A172 (cell line): ENCODE data around the gene PHACTR3. TPM values are rescaled to one million over a fixed set of nuclear protein-coding genes. Genes with fewer than 3 reads are reported as not detected.

Experiments
- DNase-seq: peaks from one replicate; pipeline ENCODE4 v3.0.0-alpha.2; 2015; ENCODE audit warnings: low spot score
- total RNA-seq: library from RNA; depleted of rRNA; stranded (reverse); fragments of >200 nt; shearing (Covaris generic); gene quantifications from 2 replicates; pipeline ENCODE4 v1.2.3, GENCODE V29; 2014

PHACTR3 gene
- total RNA-seq, 1 experiment from 2014 or later: not detected

DNA sequence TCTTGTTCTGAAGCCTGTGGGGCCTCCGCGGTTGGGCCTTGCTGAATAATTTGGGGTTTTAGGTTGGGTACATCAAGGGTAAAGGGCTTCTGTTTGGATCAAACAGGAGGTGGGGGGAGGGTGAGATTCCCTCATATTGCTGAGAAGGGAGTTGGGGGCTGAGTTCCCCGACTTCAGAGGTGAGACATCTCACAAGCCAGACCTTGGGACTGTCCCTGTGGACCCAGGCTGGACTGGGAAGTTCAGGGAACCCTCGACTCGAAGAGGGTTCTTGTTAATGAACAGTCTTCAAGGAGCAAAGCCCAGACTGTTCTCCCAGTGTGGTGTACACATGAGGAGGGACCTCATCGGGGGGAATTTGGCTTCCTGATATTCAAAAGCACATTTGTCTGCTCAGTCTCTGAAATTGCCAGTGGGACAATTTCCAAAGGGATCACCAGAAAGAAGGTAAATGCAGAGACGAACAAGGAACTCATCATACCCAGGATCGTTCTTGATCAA, 210.6 kb downstream of the PHACTR3 start:
- no peak for DNase-seq

- DNase-seq: no peak
Observed at GRCh38 chr20:59816146-59816738, 211.9 kb downstream of the PHACTR3 start.

GRCh38 chr20:59817406-59817805, 213.1 kb downstream of the PHACTR3 start:
- DNase-seq: no peak

DNA sequence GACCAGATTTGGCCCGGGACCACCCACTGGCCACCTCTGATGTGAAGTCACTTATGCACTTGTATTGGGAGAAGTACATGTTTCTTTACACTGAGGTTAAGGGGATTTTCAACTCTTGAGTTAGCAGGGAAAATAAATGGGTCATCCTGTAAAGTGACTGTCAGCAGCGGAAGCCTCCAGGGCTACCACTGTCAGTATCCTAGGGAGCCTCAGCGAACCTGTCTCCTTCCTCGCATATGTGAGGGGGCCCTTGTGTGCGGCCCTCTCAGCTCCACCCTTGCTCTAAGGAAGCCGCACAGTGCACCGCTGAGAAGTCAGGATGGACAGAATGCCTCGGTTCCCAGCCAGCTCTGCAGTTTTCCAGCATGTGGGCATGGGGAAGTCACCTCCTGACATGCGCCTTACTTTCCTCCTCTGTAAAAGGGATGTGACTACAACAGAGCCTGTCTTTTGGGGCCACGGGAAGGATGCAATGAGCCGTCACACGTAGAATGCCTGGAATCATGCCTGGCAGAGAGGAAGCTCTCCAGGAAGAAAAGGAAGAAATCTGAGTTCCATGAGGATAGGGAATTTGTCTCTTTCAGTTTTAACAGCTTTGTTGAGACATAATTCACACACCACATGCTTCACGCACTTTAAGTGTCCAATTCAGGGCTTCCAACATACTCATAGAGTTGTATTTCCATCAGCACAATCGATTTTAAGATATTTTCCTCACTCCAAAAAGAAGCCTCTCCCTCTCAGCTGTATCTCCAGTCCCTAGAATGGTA, 213.7 kb downstream of the PHACTR3 start:
- no peak for DNase-seq

DNA sequence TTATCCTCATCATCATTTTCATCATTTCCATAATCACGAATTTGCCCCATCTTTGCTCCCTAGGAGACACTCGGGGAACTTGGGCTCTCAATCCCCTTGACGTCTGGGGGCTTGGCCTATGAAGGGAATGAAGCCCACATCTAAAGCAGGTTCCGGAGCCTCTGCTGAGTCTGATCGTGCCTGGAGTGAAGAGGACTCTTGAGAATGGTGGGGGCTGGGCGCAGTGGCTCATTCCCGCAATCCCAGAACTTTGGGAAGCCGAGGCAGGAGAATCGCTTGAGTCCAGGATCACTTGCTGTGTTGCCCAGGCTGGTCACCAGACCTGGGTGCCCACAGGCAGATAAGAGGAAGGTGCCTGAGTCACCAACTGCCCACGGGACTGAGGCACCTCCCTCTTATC, 214.6 kb downstream of the PHACTR3 start:
- no peak for DNase-seq

- no peak for DNase-seq
Observed at GRCh38 chr20:59819496-59820203, 215.3 kb downstream of the PHACTR3 start.

DNA sequence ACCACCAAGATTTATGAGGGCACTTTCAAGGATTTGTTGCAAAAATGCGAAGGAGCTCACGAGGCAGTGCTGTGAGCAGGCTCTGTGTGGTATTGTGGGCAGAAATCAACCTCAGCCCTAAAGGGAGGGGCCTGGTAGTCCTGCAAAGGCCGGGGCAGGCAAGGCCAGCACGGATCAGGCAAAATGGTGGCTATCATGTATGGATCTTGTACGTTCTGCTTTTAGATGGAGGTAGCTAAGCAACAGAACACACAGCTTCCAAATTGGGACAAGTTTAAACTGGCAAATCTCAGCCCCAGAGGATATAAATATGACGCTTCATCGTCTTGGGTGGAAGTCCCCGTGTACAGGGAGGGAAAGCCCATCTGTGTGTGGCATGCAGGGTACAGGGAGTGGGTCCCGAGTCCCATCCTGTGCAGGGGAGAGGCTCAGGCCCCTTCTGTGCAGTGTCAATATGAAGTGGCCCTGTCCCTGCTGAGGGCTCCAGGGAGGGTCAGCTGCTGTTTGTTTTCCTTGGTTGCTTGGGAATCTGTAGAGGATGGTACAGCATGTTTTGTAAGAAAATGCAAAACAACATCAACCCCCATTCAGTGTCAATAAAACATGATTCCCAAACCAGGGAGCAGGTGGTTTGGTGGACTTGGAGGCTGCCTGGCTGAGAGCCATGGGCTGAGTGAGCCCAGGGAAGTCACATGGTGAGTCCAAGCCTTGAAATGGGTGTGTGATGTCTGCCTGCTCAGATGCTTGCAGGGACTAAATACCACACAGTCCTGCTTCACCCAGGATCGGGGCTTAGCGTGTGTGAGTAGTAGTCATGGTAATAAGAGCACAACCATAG, 216.1 kb downstream of the PHACTR3 start:
- no peak for DNase-seq

DNA sequence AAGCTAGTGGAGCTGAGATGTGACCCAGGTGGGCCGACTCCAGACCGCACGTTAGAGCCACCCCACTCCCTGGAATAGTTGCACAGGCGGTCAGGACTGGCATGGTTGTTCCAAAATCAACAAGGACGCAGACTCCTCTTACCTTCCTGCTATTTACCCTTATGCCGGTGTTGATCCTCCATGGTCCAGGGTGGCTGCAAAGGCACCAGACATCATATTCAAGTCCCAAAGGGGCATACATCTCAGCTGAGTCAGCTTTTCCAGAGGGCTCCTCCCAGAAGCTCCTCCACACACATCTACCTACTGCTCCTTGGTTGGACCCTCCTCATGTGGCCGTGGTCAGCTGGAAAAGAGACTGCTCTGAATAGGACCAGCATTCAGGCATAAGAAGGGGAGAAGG, 216.9 kb downstream of the PHACTR3 start:
- no peak for DNase-seq

DNA sequence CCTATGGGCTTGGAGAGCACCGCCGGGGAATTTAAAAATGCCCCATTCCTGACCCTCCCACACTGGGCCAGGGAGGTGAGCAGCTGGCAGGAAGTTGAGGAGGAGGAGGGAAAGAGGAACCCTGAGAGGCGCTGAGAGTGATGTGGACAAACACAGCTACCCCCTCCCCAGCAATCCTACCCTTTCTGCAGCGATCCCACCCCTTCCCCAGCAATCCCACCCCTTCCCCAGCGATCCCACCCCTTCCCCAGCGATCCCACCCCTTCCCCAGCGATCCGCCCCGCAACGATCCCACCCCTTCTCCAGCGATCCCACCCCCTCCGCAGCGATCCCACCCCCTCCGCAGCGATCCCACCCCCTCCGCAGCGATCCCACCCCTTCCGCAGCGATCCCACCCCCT, 217.4 kb downstream of the PHACTR3 start:
- no peak for DNase-seq

DNA sequence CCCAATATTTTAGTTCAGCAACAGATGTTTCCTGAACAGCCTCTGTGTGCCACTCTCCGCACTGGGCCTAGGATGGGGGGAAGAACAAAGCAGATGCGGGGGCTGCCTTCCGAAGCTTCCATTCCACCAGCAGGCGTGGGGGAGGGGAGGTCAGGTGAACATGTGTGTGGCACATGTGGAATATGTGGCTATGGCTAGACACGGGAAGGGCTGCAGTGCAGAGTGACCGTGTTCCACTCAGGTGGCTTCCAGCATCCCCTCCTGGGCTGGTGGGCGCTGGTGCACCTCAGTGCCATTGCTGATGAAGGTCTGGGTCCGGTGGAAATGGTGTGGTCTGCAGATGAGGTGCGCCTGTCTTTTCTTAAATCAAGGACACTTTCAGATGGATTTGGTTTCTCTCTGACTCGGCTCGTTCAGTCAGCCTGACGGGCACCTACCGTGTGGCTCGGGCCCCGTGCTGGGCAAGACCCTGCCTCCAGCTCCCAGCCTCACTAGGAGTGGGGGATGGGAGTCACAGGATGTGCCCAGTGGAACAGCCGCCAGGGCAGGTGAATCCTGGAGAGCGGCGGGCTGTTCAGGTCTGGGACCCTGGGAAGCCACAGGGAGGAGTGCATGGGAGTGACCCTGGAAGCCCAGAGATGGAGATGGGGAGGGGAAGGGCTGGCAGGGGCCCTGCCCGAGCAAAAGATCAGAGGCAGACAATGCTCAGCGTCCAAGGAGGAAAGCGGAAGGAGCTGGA, 218.1 kb downstream of the PHACTR3 start:
- DNase-seq: no peak

- DNase-seq: no peak
Observed at GRCh38 chr20:59823030-59823423, 218.7 kb downstream of the PHACTR3 start.

DNA sequence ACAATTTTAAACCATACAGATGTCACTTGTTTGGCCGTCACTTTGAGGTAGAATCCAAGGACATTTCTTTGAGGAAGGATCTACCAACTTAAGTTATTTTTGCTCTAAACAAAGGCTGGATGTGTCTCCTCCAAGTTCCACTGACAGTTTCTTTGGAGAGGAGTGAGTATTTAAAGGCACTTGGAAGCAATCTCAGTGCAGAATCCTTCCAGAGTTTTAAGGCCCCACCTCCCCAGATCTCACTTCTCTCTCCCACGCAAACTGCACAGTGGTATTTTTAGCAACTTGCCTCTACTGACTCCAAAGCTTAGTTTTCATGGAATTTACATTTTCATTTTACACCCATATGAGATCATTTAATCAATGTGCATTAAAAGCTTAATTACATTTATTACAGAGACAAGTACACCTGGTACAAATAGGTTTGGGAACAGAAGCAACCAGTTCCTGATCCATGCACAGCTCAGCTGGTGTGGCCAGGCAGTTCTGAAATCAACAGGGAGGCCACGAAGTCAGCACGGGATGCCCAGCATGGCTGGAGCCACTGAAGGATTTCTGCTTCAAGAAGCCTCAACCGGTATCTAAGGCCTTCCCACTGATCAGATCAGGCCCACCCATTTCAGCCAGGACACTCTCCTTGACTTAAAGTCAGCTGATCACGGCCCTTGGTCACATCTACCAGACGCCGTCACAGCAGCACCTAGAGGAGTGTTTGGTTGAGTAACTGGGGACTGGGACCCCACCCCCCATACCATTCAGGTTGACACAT, 219.3 kb downstream of the PHACTR3 start:
- no peak for DNase-seq

GRCh38 chr20:59824711-59825562, 220.6 kb downstream of the PHACTR3 start:
- DNase-seq: no peak

DNA sequence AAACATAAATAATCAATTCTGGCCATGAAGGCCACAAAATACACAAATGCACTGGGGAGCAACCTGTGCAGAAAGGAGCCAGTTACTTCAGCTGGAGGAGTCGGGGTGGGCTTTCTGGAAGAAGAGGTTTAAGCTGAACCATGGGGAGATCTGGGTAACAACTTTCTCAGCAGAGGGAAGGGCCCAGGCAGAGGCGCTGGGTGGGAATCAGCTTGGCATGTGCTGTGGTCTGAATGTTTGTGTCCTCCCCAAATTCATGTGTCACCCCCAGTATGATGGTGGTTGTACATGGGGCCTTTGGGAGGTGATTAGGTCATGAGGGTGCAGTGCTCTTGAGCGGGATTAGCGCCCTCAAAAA, 221.2 kb downstream of the PHACTR3 start:
- DNase-seq: no peak

DNA sequence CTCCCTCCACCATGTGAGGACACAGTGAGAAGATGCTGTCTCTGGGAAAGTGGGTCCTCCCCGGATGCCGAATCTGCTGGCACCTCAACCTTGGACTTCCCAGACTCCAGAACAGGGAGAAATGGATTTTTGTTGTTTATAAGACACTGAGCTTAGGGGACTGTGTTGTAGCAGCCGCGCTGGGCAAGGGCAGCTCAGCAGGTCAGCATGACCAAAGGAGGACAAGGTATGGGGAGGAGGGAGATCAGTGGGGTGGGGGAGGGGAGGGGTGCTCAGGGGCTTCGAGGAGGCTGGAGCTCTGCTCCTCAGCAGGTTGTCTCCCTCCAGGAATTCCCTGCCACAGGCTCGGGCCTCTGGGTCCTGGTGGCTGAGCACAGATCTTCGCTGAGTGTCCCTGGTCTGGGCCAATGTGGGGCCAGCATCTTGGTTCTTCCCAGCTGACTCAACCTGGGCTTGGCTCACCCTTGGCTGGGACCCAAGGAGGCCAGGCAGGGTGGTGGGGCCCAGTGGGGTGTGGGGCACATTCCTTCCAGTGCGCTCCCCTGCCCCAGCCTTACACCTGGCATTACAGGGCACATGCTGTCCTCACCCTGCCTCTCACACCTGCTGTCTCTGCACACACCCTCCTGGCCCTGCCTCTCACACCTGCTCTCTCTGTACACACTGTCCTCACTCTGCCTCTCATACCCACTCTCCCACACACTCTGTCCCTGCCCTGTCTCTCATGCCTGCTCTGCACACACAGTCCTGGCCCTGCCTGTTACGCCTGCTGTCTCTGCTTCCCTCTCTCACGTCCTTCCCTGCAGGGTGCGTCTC, 221.8 kb downstream of the PHACTR3 start:
- no peak for DNase-seq

DNA sequence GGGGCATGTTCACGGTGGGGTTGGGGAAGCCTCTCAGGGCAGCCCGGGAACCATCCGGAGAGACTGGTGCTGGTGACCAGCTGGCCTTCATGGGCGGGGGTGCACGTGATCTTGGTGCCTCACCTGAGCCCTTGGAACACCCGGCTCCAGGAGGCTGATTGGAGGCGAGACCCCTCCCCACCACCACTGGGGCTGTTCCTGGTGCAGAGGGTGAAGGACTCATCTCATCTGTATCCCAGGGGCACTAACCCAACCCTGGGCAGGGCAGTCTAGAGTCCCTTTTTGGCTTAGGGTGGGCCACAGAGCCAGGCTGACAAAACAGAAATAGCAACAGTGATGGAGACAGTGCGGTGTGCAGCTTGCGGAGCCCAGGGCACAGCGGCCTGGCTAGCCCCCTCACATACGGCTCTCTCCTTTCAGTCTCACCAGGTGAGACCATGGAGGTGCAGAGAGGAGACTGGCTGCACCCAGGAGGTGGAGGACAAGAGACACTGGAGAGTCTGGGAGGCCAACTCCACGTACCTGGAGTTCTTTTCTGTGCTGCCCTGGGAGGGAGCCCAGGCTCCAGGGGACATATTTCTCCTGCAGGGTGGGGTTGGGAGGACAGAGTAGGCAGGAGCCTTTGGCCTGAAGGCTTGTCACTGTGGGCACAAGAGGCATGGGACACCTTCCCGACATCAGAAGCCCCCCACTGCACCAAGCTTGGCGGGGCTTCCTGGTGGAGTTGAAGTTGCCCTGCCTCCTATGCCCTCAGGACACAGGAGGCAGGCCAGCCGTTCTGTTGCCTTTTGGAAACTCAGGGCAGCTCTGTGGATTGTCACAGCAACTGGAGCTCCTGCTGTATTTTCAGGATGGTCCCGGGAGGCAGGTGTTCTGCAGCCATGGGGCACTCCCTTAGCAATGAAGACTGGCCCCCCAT, 223.1 kb downstream of the PHACTR3 start:
- no peak for DNase-seq
